ENCODE results near the gene YWHAG. TPM values are rescaled to one million over a fixed set of nuclear protein-coding genes. Genes with fewer than 3 reads are reported as not detected.

Gene YWHAG
- total and polyA plus RNA-seq, 2 of the 13 experiments (the other 11 are each of a cell fraction or from before 2014, with no cell fraction given): 36.9 to 67.5 TPM

DNA sequence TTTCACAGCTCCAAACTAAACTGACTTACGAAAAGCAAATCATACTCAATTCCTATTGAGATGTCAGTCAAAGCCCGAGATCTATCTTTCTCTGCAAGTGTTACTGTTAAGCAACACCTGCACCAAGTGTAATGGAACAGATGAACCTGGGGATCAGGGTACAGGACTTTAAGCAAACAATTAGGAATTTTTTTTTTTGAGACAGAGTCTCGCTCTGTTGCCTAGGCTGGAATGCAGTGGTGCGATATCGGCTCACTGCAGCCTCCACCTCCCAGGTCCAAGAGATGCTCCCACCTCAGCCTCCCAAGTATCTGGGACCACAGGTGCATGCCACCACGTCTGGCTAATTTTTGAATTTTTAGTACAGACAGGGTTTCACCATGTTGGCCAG lies 14.9 kb downstream of the YWHAG start (continued):
- TF ChIP-seq, protein P1, sequence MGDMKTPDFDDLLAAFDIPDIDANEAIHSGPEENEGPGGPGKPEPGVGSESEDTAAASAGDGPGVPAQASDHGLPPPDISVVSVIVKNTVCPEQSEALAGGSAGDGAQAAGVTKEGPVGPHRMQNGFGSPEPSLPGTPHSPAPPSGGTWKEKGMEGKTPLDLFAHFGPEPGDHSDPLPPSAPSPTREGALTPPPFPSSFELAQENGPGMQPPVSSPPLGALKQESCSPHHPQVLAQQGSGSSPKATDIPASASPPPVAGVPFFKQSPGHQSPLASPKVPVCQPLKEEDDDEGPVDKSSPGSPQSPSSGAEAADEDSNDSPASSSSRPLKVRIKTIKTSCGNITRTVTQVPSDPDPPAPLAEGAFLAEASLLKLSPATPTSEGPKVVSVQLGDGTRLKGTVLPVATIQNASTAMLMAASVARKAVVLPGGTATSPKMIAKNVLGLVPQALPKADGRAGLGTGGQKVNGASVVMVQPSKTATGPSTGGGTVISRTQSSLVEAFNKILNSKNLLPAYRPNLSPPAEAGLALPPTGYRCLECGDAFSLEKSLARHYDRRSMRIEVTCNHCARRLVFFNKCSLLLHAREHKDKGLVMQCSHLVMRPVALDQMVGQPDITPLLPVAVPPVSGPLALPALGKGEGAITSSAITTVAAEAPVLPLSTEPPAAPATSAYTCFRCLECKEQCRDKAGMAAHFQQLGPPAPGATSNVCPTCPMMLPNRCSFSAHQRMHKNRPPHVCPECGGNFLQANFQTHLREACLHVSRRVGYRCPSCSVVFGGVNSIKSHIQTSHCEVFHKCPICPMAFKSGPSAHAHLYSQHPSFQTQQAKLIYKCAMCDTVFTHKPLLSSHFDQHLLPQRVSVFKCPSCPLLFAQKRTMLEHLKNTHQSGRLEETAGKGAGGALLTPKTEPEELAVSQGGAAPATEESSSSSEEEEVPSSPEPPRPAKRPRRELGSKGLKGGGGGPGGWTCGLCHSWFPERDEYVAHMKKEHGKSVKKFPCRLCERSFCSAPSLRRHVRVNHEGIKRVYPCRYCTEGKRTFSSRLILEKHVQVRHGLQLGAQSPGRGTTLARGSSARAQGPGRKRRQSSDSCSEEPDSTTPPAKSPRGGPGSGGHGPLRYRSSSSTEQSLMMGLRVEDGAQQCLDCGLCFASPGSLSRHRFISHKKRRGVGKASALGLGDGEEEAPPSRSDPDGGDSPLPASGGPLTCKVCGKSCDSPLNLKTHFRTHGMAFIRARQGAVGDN (CRISPR knock-in tag; IDR thresholded peaks at IDR 0.05): peak; percentile 17; the same call in 1 of the 2 replicates
- TF ChIP-seq, protein P2, sequence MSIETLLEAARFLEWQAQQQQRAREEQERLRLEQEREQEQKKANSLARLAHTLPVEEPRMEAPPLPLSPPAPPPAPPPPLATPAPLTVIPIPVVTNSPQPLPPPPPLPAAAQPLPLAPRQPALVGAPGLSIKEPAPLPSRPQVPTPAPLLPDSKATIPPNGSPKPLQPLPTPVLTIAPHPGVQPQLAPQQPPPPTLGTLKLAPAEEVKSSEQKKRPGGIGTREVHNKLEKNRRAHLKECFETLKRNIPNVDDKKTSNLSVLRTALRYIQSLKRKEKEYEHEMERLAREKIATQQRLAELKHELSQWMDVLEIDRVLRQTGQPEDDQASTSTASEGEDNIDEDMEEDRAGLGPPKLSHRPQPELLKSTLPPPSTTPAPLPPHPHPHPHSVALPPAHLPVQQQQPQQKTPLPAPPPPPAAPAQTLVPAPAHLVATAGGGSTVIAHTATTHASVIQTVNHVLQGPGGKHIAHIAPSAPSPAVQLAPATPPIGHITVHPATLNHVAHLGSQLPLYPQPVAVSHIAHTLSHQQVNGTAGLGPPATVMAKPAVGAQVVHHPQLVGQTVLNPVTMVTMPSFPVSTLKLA (IDR thresholded peaks at IDR 0.05): no peak
- TF ChIP-seq BCL6 (CRISPR knock-in tag; IDR thresholded peaks at IDR 0.05): peak; percentile 47
- no peak for TF ChIP-seq LCORL (IDR thresholded peaks at IDR 0.05)
- TF ChIP-seq LCORL (CRISPR knock-in tag; IDR thresholded peaks at IDR 0.05): peak; percentile 67; the same call in 1 of the 2 replicates
- TF ChIP-seq TARDBP (CRISPR knock-in tag; IDR thresholded peaks at IDR 0.05): peak; percentile 48; the same call in 1 of the 2 replicates
- no peak for TF ChIP-seq KDM2A (CRISPR knock-in tag; IDR thresholded peaks at IDR 0.05; ENCODE audit: borderline replicate concordance, low read depth)
- TF ChIP-seq, protein P3, sequence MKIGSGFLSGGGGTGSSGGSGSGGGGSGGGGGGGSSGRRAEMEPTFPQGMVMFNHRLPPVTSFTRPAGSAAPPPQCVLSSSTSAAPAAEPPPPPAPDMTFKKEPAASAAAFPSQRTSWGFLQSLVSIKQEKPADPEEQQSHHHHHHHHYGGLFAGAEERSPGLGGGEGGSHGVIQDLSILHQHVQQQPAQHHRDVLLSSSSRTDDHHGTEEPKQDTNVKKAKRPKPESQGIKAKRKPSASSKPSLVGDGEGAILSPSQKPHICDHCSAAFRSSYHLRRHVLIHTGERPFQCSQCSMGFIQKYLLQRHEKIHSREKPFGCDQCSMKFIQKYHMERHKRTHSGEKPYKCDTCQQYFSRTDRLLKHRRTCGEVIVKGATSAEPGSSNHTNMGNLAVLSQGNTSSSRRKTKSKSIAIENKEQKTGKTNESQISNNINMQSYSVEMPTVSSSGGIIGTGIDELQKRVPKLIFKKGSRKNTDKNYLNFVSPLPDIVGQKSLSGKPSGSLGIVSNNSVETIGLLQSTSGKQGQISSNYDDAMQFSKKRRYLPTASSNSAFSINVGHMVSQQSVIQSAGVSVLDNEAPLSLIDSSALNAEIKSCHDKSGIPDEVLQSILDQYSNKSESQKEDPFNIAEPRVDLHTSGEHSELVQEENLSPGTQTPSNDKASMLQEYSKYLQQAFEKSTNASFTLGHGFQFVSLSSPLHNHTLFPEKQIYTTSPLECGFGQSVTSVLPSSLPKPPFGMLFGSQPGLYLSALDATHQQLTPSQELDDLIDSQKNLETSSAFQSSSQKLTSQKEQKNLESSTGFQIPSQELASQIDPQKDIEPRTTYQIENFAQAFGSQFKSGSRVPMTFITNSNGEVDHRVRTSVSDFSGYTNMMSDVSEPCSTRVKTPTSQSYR (CRISPR knock-in tag; IDR thresholded peaks at IDR 0.05; ENCODE audit: borderline replicate concordance): 0 out of 2 replicates have a peak, but pooled peaks have one; percentile 14
- TF ChIP-seq ZNF34 (CRISPR knock-in tag; IDR thresholded peaks at IDR 0.05; ENCODE audit: borderline replicate concordance): no peak
- TF ChIP-seq PRPF4 (IDR thresholded peaks at IDR 0.05; ENCODE audit: low read depth, low read length, poor library complexity, severe bottlenecking): no peak
- TF ChIP-seq SSRP1 (CRISPR knock-in tag; IDR thresholded peaks at IDR 0.05): 0 out of 2 replicates have a peak, but pooled peaks have one; percentile 7
- TF ChIP-seq, protein P4, sequence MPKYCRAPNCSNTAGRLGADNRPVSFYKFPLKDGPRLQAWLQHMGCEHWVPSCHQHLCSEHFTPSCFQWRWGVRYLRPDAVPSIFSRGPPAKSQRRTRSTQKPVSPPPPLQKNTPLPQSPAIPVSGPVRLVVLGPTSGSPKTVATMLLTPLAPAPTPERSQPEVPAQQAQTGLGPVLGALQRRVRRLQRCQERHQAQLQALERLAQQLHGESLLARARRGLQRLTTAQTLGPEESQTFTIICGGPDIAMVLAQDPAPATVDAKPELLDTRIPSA (CRISPR knock-in tag; IDR thresholded peaks at IDR 0.05; ENCODE audit: borderline replicate concordance): no peak
- no peak for TF ChIP-seq WIZ (CRISPR knock-in tag; IDR thresholded peaks at IDR 0.05)
- TF ChIP-seq SETDB1 (CRISPR knock-in tag; IDR thresholded peaks at IDR 0.05; ENCODE audit: borderline replicate concordance): no peak
- no peak for TF ChIP-seq NCOA5 (CRISPR knock-in tag; IDR thresholded peaks at IDR 0.05)
- TF ChIP-seq NBN (conservative IDR thresholded peaks at IDR 0.05): no peak
- TF ChIP-seq PHF20 (CRISPR knock-in tag; IDR thresholded peaks at IDR 0.05): no peak
- TF ChIP-seq ETV6 (CRISPR knock-in tag; conservative IDR thresholded peaks at IDR 0.05): no peak
